ENCODE results near the gene KBTBD13. TPM values are rescaled to one million over a fixed set of nuclear protein-coding genes. Genes with fewer than 3 reads are reported as not detected.

The KBTBD13 gene
- total RNA-seq, 4 donors from 2014 or later, result not detected

DNA sequence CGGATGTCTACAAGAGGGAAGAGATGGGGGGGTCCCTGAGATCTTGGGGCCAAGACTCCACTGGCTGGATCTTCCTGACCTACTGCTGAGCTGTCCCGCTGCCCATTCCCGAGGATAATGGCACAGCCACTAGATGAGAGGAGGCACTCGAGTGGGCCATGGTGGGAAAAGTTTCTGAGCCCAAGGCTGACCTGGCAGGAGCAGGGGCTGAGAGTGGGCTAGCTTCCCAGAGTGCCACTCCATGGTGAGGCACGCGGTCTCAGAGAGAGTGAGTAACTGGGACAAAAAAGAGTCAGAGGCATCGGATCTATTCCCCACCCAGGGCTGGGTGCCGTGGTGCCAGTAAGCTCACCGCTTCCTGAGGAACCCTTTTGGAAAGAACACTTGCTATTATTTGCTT lies 20.4 kb upstream of the KBTBD13 start:
- Histone ChIP-seq H3K9me3 (no peaks in the 10 kb centered on the region), H3K36me3 (no peaks in the 10 kb centered on the region), H3K27me3 (no peaks in the 10 kb centered on the region), H3K4me3 (no peak overlapping the region), H3K4me1 (peaks cover 7 to 31% (median 13%) of the 10 kb centered on the region in 4 donors), H3K27ac (peak overlapping the region in 3 of 4 donors; percentile 36 to 60 (median 41))
- DNase-seq, result no peak
- WGBS, 2 donors (ENCODE audit: low coverage in 1 of 2), result 77 to 85% methylated on average over 9 of the region's 9 CpGs
- intact Hi-C loops (cut with DNase I; ENCODE audit: low total_unique reads), result no loop called here
- TF ChIP-seq CTCF (IDR thresholded peaks at IDR 0.05), result no peak
- TF ChIP-seq POLR2AphosphoS5 (IDR thresholded peaks at IDR 0.05), result no peak
- no peak for TF ChIP-seq EP300 (IDR thresholded peaks at IDR 0.05; ENCODE audit: low read depth)
- TF ChIP-seq POLR2A (IDR thresholded peaks at IDR 0.05), result no peak
- in situ Hi-C loops (cut with MboI; ENCODE audit: low pct_ligation_motif_present in 1 of 4, low pct_unique_long_range_greater_than_20kb in 1 of 4, low sequenced_read_pairs in 3 of 4), result no loop called here

- Histone ChIP-seq H3K4me3 (no peak overlapping the region), H3K27ac (peak overlapping the region in 3 of 4 donors; percentile 15 to 39 (median 35)), H3K4me1 (peaks cover 7 to 33% (median 13%) of the 10 kb centered on the region in 4 donors), H3K9me3 (no peaks in the 10 kb centered on the region), H3K27me3 (no peaks in the 10 kb centered on the region), H3K36me3 (no peaks in the 10 kb centered on the region)
- intact Hi-C loops (cut with DNase I; ENCODE audit: low total_unique reads), result no loop called here
- peak; percentile 57 for DNase-seq
- TF ChIP-seq CTCF (IDR thresholded peaks at IDR 0.05), result no peak
- TF ChIP-seq EP300 (IDR thresholded peaks at IDR 0.05; ENCODE audit: low read depth), result no peak
- no peak for TF ChIP-seq POLR2AphosphoS5 (IDR thresholded peaks at IDR 0.05)
- TF ChIP-seq POLR2A (IDR thresholded peaks at IDR 0.05), result no peak
- WGBS, 2 donors (ENCODE audit: low coverage in 1 of 2), result 74% methylated on average over 8 of the region's 8 CpGs; no CpG with 5 or more reads in 1 of the 2 donors
- in situ Hi-C loops (cut with MboI; ENCODE audit: low pct_ligation_motif_present in 1 of 4, low pct_unique_long_range_greater_than_20kb in 1 of 4, low sequenced_read_pairs in 3 of 4), result no loop called here
These were observed 19.5 kb upstream of the KBTBD13 start for GRCh38 chr15:65056868-65057548.

- Histone ChIP-seq H3K9me3 (no peaks in the 10 kb centered on the region), H3K4me3 (no peak overlapping the region), H3K4me1 (peaks cover 7 to 37% (median 13%) of the 10 kb centered on the region in 4 donors), H3K27me3 (no peaks in the 10 kb centered on the region), H3K36me3 (no peaks in the 10 kb centered on the region), H3K27ac (peak overlapping the region in 2 of 4 donors; percentile 15 to 33)
- in situ Hi-C loops (cut with MboI; ENCODE audit: low pct_ligation_motif_present in 1 of 4, low pct_unique_long_range_greater_than_20kb in 1 of 4, low sequenced_read_pairs in 3 of 4), result no loop called here
- 88% methylated on average over 8 of the region's 8 CpGs; no CpG with 5 or more reads in 1 of the 2 donors for WGBS, 2 donors (ENCODE audit: low coverage in 1 of 2)
- no peak for DNase-seq
- intact Hi-C loops (cut with DNase I; ENCODE audit: low total_unique reads), result no loop called here
- TF ChIP-seq EP300 (IDR thresholded peaks at IDR 0.05; ENCODE audit: low read depth) (no peak), POLR2A (IDR thresholded peaks at IDR 0.05) (no peak), POLR2AphosphoS5 (IDR thresholded peaks at IDR 0.05) (no peak), CTCF (IDR thresholded peaks at IDR 0.05) (no peak)
These were observed 19.0 kb upstream of the KBTBD13 start for GRCh38 chr15:65057549-65057940.

DNA sequence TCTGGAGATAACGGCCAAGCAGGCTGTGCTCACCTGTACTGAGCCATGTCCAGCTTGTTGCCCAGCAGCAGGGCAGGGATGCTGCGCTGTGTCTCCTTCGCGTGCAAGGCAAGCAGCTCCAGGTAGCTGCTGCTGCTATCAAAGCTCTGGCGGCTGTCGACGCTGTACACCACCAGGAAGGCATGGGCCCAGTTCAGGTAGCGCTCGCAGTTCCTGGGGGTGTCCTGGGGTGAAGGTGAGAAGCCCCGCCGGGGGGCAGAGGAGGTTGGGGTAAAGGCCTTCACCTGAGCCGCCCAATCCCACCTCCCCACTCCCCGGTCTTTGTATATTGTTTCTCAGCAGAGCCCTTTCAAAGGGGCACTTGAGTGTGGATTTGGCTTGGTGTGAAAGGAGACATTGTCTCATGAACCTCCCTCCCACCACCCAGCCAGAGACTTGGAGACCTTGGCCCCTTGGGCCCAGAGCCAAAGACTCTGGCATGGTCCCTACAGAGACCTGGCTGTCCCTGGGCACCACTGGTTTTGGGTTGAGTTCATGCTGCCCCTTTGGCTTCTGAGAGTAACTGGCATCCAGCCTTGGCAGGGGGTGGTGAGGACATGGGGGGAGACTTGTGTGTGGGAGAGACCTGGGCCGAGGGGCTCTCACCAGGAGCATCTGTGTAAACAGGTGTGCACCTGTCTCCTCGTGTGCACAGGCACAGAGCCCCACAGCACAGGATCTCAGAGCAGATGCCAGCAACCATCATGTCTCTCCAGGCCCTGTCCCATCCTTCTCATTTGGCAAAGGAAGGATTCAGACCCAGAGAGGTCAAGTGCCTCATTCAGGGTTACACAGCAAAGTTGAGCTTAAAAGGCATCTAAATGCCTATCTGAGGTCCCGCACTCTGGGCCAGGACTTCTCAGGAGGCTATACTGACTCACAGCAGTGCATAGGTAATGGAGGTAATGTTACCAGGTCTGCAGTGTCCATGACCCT lies 17.9 kb upstream of the KBTBD13 start:
- Histone ChIP-seq H3K27me3 (no peaks in the 10 kb centered on the region), H3K27ac (peak overlapping the region in 1 of 4 donors; percentile 61), H3K4me1 (peaks cover 7 to 49% (median 13%) of the 10 kb centered on the region in 4 donors), H3K4me3 (no peak overlapping the region), H3K36me3 (no peaks in the 10 kb centered on the region), H3K9me3 (no peaks in the 10 kb centered on the region)
- WGBS, 2 donors (ENCODE audit: low coverage in 1 of 2), result 90% methylated on average over 16 of the region's 16 CpGs; no CpG with 5 or more reads in 1 of the 2 donors
- DNase-seq, result no peak
- TF ChIP-seq CTCF (IDR thresholded peaks at IDR 0.05) (no peak), POLR2AphosphoS5 (IDR thresholded peaks at IDR 0.05) (no peak), POLR2A (IDR thresholded peaks at IDR 0.05) (no peak), EP300 (IDR thresholded peaks at IDR 0.05; ENCODE audit: low read depth) (no peak)
- intact Hi-C loops (cut with DNase I; ENCODE audit: low total_unique reads), result no loop called here
- in situ Hi-C loops (cut with MboI; ENCODE audit: low pct_ligation_motif_present in 1 of 4, low pct_unique_long_range_greater_than_20kb in 1 of 4, low sequenced_read_pairs in 3 of 4), result no loop called here

Data from transverse colon (tissue), 4 donors.